H1 (cell line): ENCODE results near the gene NPC2. TPM values are rescaled to one million over a fixed set of nuclear protein-coding genes. Genes with fewer than 3 reads are reported as not detected.

Source experiments
- CTCF ChIA-PET: fragments of 300-600 bp; sonication (Branson Sonifier 250); formaldehyde crosslinking; loops from one replicate; lab custom pipeline; 2021; ENCODE audit not compliant: partially characterized antibody; lab: Charles Lee
- POLR2A ChIA-PET: fragments of 300-600 bp; sonication (Branson Sonifier 250); formaldehyde crosslinking; loops from one replicate; lab custom pipeline; 2021; ENCODE audit warnings: inconsistent platforms; ENCODE audit not compliant: partially characterized antibody; lab: Charles Lee
- DNase-seq, 2 experiments: peaks; one replicate each; pipeline versions ENCODE4 v3.0.0 to v3.0.0-alpha.2; 2010 to 2022; ENCODE audit warnings: low spot score in 2 of 2, low read depth in 1 of 2, mixed read lengths in 1 of 2
- FAIRE-seq: peaks from 2 replicates; lab custom pipeline; 2011; peaks lifted over from hg19 to GRCh38; lab: Jason Lieb, UNC
- H2AFZ ChIP-seq: 2 replicates; pipeline ENCODE4 v1.8.1; 2012; ENCODE audit warnings: low read length, inconsistent platforms
- H2AK5ac ChIP-seq: 2 replicates; pipeline ENCODE4 v1.6.1; 2013; ENCODE audit warnings: low read depth, low read length
- H2BK120ac ChIP-seq: replicated peaks from 2 replicates; pipeline ENCODE3; 2013; ENCODE audit warnings: low read depth, low read length, inconsistent platforms
- H2BK12ac ChIP-seq: 2 replicates; pipeline ENCODE4 v1.6.1; 2013; ENCODE audit warnings: low read depth, low read length
- H2BK15ac ChIP-seq: 2 replicates; pipeline ENCODE4 v1.6.1; 2013; ENCODE audit warnings: low read length
- H2BK20ac ChIP-seq: 2 replicates; pipeline ENCODE4 v1.6.1; 2013; ENCODE audit warnings: low read length
- H2BK5ac ChIP-seq: 2 replicates; pipeline ENCODE4 v1.6.1; 2013; ENCODE audit warnings: low read depth, low read length
- H3K14ac ChIP-seq: 2 replicates; pipeline ENCODE4 v1.6.1; 2013; ENCODE audit warnings: inconsistent platforms; ENCODE audit not compliant: insufficient read length
- H3K18ac ChIP-seq: 2 replicates; pipeline ENCODE4 v1.6.1; 2013; ENCODE audit warnings: low read length; ENCODE audit errors: extremely low read depth
- H3K23ac ChIP-seq: 2 replicates; pipeline ENCODE4 v1.6.1; 2013; ENCODE audit warnings: inconsistent platforms; ENCODE audit not compliant: insufficient read length
- H3K23me2 ChIP-seq: 2 replicates; pipeline ENCODE4 v1.6.1; 2013; ENCODE audit warnings: low read depth, low read length
- H3K27ac ChIP-seq: 2 replicates; pipeline ENCODE4 v1.6.1; 2011; ENCODE audit warnings: low read depth, low read length, inconsistent platforms
- H3K27me3 ChIP-seq, 4 experiments: replicated peaks in 1 of 4; 1 replicate in 1 of 4; 2 replicates in 3 of 4; pipeline versions ENCODE4 v1.6.1 to v1.8.1; 2011 to 2013; ENCODE audit warnings: low read length in 3 of 4, mild to moderate bottlenecking in 3 of 4, inconsistent platforms in 2 of 4, mixed read lengths in 2 of 4, moderate library complexity in 1 of 4; ENCODE audit not compliant: control insufficient read depth in 3 of 4, insufficient read depth in 3 of 4; ENCODE audit errors: extremely low read depth in 1 of 4
- H3K36me3 ChIP-seq, 4 experiments: 2 replicates each; pipeline versions ENCODE4 v1.6.1 to v1.8.1; 2011 to 2013; ENCODE audit warnings: mild to moderate bottlenecking in 4 of 4, low read length in 3 of 4, moderate library complexity in 2 of 4, control low read depth in 1 of 4, inconsistent platforms in 1 of 4; ENCODE audit not compliant: insufficient read depth in 4 of 4, control insufficient read depth in 2 of 4
- H3K4ac ChIP-seq: replicated peaks from 2 replicates; pipeline ENCODE3; 2013; ENCODE audit warnings: low read length, low read depth, mixed read lengths, inconsistent platforms; ENCODE audit not compliant: insufficient read length
- H3K4me1 ChIP-seq, 4 experiments: replicated peaks in 1 of 4; 1 replicate in 1 of 4; 2 replicates in 3 of 4; pipeline versions ENCODE4 v1.6.1 to v1.8.1; 2011 to 2013; ENCODE audit warnings: low read length in 3 of 4, inconsistent platforms in 2 of 4, mixed read lengths in 1 of 4; ENCODE audit not compliant: insufficient read depth in 4 of 4, control insufficient read depth in 3 of 4
- H3K4me2 ChIP-seq, 2 experiments: 2 replicates each; pipeline versions ENCODE4 v1.6.1 to v1.8.1; 2011 to 2013; ENCODE audit warnings: low read depth in 2 of 2, low read length in 2 of 2, control low read depth in 1 of 2, inconsistent platforms in 1 of 2, mild to moderate bottlenecking in 1 of 2; ENCODE audit not compliant: insufficient read depth in 1 of 2
- H3K4me3 ChIP-seq, 4 experiments: fragments of 200-600, 300-600 bp in 1 of 4; sonication (generic), shearing (Covaris generic), sonication (Bioruptor Twin) in 1 of 4; 2 replicates each; pipeline versions ENCODE4 v1.5.1 to v1.8.1; 2011 to 2016; ENCODE audit warnings: low read length in 4 of 4, low read depth in 3 of 4, control low read depth in 2 of 4, inconsistent platforms in 2 of 4, mild to moderate bottlenecking in 2 of 4, mixed read lengths in 1 of 4, moderate library complexity in 1 of 4; ENCODE audit not compliant: insufficient read depth in 2 of 4; ENCODE audit errors: extremely low read depth in 1 of 4
- H3K56ac ChIP-seq: replicated peaks from 2 replicates; pipeline ENCODE3; 2013; ENCODE audit warnings: low read depth, mild to moderate bottlenecking, mixed read lengths, low read length, inconsistent platforms; ENCODE audit not compliant: insufficient read length
- H3K79me1 ChIP-seq: 2 replicates; pipeline ENCODE4 v1.6.1; 2013; ENCODE audit warnings: low read depth, low read length, control low read depth
- H3K79me2 ChIP-seq, 2 experiments: 2 replicates each; pipeline versions ENCODE4 v1.6.1 to v1.8.1; 2012 to 2013; ENCODE audit warnings: low read length in 2 of 2, mild to moderate bottlenecking in 2 of 2, inconsistent platforms in 1 of 2; ENCODE audit not compliant: insufficient read depth in 2 of 2, control insufficient read depth in 1 of 2
- H3K9ac ChIP-seq, 4 experiments: replicated peaks in 1 of 4; 1 replicate in 1 of 4; 2 replicates in 3 of 4; pipeline versions ENCODE4 v1.6.1 to v1.8.1; 2011 to 2013; ENCODE audit warnings: low read depth in 3 of 4, low read length in 3 of 4, control low read depth in 2 of 4, mild to moderate bottlenecking in 2 of 4, moderate library complexity in 2 of 4, inconsistent platforms in 1 of 4; ENCODE audit errors: extremely low read depth in 1 of 4
- H3K9me3 ChIP-seq, 2 experiments: 2 replicates each; pipeline versions ENCODE4 v1.6.1 to v1.8.1; 2012 to 2013; ENCODE audit warnings: mild to moderate bottlenecking in 2 of 2, moderate library complexity in 2 of 2, control low read depth in 1 of 2, inconsistent platforms in 1 of 2, low read depth in 1 of 2, low read length in 1 of 2, mixed read lengths in 1 of 2; ENCODE audit not compliant: insufficient read depth in 2 of 2
- H4K20me1 ChIP-seq, 2 experiments: replicated peaks in 1 of 2; 2 replicates each; pipeline versions ENCODE3 to v1.8.1; 2011 to 2013; ENCODE audit warnings: inconsistent platforms in 2 of 2, low read length in 2 of 2, mild to moderate bottlenecking in 1 of 2; ENCODE audit not compliant: insufficient read depth in 2 of 2, control insufficient read depth in 1 of 2
- H4K5ac ChIP-seq: 2 replicates; pipeline ENCODE4 v1.6.1; 2013; ENCODE audit warnings: low read length, low read depth, mixed read lengths, inconsistent platforms; ENCODE audit not compliant: insufficient read length
- H4K8ac ChIP-seq: 2 replicates; pipeline ENCODE4 v1.8.0; 2013; ENCODE audit warnings: mild to moderate bottlenecking, moderate library complexity, low read length, inconsistent platforms; ENCODE audit not compliant: insufficient read depth; ENCODE audit errors: extremely low read depth
- H4K91ac ChIP-seq: replicated peaks from 2 replicates; pipeline ENCODE3; 2013; ENCODE audit warnings: low read length, mixed read lengths, inconsistent platforms; ENCODE audit not compliant: insufficient read length
- CREB1 ChIP-seq: IDR thresholded peaks from 2 replicates; pipeline ENCODE4 v1.6.1; 2012; ENCODE audit warnings: inconsistent platforms
- CTCF ChIP-seq, 3 experiments: IDR thresholded peaks; 1 replicate in 2 of 3; 2 replicates in 1 of 3; pipeline versions ENCODE4 v1.5.1 to v1.6.1; 2011; ENCODE audit warnings: low read length in 3 of 3, mild to moderate bottlenecking in 3 of 3, inconsistent platforms in 2 of 3, low read depth in 1 of 3, moderate library complexity in 1 of 3; ENCODE audit not compliant: insufficient read depth in 1 of 3; ENCODE audit errors: control extremely low read depth in 1 of 3
- E2F6 ChIP-seq: IDR thresholded peaks from 2 replicates; pipeline ENCODE4 v1.6.1; 2012; ENCODE audit warnings: inconsistent platforms
- GABPA ChIP-seq: IDR thresholded peaks from 2 replicates; pipeline ENCODE4 v1.6.1; 2011; ENCODE audit warnings: mild to moderate bottlenecking, low read length, moderate library complexity, borderline replicate concordance; ENCODE audit not compliant: insufficient read depth
- MAX ChIP-seq: IDR thresholded peaks from 2 replicates; pipeline ENCODE4 v1.6.1; 2012; ENCODE audit warnings: inconsistent platforms
- RAD21 ChIP-seq, 2 experiments: IDR thresholded peaks in 1 of 2; conservative IDR thresholded peaks in 1 of 2; 2 replicates each; pipeline ENCODE4 v1.6.1; 2011; ENCODE audit warnings: low read depth in 2 of 2, low read length in 2 of 2, improper control_type of control experiment in 1 of 2, inconsistent platforms in 1 of 2, mild to moderate bottlenecking in 1 of 2, moderate library complexity in 1 of 2
- SIRT6 ChIP-seq: IDR thresholded peaks from one replicate; pipeline ENCODE4 v1.7.1; 2012; ENCODE audit warnings: low read length, inconsistent platforms
- SP2 ChIP-seq: IDR thresholded peaks from 2 replicates; pipeline ENCODE4 v1.6.1; 2012; ENCODE audit warnings: mild to moderate bottlenecking, low read length, inconsistent platforms
- TAF7 ChIP-seq: optimal IDR thresholded peaks from 2 replicates; pipeline ENCODE3; 2011; ENCODE audit warnings: low read depth, mild to moderate bottlenecking, inconsistent platforms, low read length, moderate library complexity, borderline replicate concordance
- WGBS, 2 experiments: shearing (Covaris generic) in 1 of 2; methylation state at CpG; one replicate each; pipeline versions ENCODE4 v1.1.6 to v1.1.7; 2013 to 2015; ENCODE audit warnings: low lambda C conversion rate in 2 of 2, mixed read lengths in 2 of 2, inconsistent platforms in 1 of 2, low coverage in 1 of 2, missing lambda C conversion rate in 1 of 2; ENCODE audit not compliant: insufficient replicate concordance in 2 of 2, insufficient coverage in 1 of 2, insufficient read length in 1 of 2; ENCODE audit errors: extremely low coverage in 1 of 2, missing lambda C conversion rate in 1 of 2; 5-methylcytosine and 5-hydroxymethylcytosine counted together
- polyA plus RNA-seq, 7 experiments: library from polyadenylated mRNA; depleted of rRNA in 3 of 7; stranded (reverse) in 5 of 7; unstranded in 2 of 7; fragments of >200 nt in 5 of 7; fragments of 200-250 nt in 2 of 7; gene quantifications; 1 replicate in 5 of 7; 2 replicates in 1 of 7; 4 replicates in 1 of 7; pipeline versions ENCODE4 v1.2.1 to v1.2.3, GENCODE V29; 2011 to 2013; ENCODE audit warnings: missing spikeins in 2 of 7, mixed read lengths in 2 of 7
- total RNA-seq: library from RNA; stranded (reverse); fragmentation: NEBNext Ultra II Directional; extraction: Animal tissue kit (Norgen Biotek cat#: 25700); gene quantifications from 2 replicates; pipeline ENCODE4 v1.2.1, GENCODE V29; 2021

The NPC2 gene
- total and polyA plus RNA-seq, 2 of the 8 experiments (the other 6 are each of a cell fraction or from before 2014, with no cell fraction given), result 178 to 258 TPM

- no peak overlapping the region for H4K5ac ChIP-seq
- no peak overlapping the region for H3K9ac ChIP-seq
- no peak overlapping the region for H3K56ac ChIP-seq
- H2BK12ac ChIP-seq, result no peak overlapping the region
- H2BK120ac ChIP-seq, result no peak overlapping the region
- FAIRE-seq (peak; percentile 68), DNase-seq (no peak)
- H3K79me1 ChIP-seq, result no peaks in the 10 kb centered on the region
- CTCF ChIA-PET, result interaction anchor here (0.8 to 6.5 kb wide), 32 partner anchors 8 to 251 kb away, joined by 3 to 64 read pairs (median 6); no protein-coding TSS in a partner anchor
- H2BK15ac ChIP-seq, result no peak overlapping the region
- 35% methylated on average over 13 of the region's 15 CpGs; no CpG with 5 or more reads in 1 of the 2 experiments for WGBS, 2 experiments
- H3K9me3 ChIP-seq, result no peaks in the 10 kb centered on the region
- no peaks in the 10 kb centered on the region for H3K23me2 ChIP-seq
- no peak overlapping the region for H3K23ac ChIP-seq
- no peak overlapping the region for H4K8ac ChIP-seq
- no peaks in the 10 kb centered on the region; a peak in 1 of 7 replicates for H3K27me3 ChIP-seq
- H3K27ac ChIP-seq, result no peak overlapping the region
- POLR2A ChIA-PET, result interaction anchor here (0.8 to 2.2 kb wide), 4 partner anchors 10 to 182 kb away, joined by 3 to 7 read pairs (median 3); partner anchors contain the start of gene LTBP2
- H3K4ac ChIP-seq, result no peak overlapping the region
- peaks cover 0 to 19% (median 11%) of the 10 kb centered on the region in 4 experiments; a peak in 5 of 7 replicates for H3K4me1 ChIP-seq
- H4K91ac ChIP-seq, result no peak overlapping the region
- no peaks in the 10 kb centered on the region for H3K36me3 ChIP-seq
- no peak overlapping the region for H3K18ac ChIP-seq
- H2AFZ ChIP-seq, result no peak overlapping the region
- peak overlapping the region in 1 of 2 experiments; percentile 9; a peak in 1 of 4 replicates for H3K4me2 ChIP-seq
- no peak overlapping the region for H3K4me3 ChIP-seq
- no peak overlapping the region for H2BK20ac ChIP-seq
- H2BK5ac ChIP-seq, result no peak overlapping the region
- H3K79me2 ChIP-seq, result no peaks in the 10 kb centered on the region
- no peak overlapping the region for H3K14ac ChIP-seq
- no peak overlapping the region for H2AK5ac ChIP-seq
- no peaks in the 10 kb centered on the region for H4K20me1 ChIP-seq
- TF ChIP-seq CREB1, result 0 out of 2 replicates have a peak, but pooled peaks have one; percentile 45
- TF ChIP-seq SP2, result no peak
- TF ChIP-seq GABPA, result peak; percentile 43; the same call in 1 of the 2 replicates
- TF ChIP-seq CTCF (IDR thresholded peaks at IDR 0.05; ENCODE audit: control extremely low read depth in 1 of 3, insufficient read depth in 1 of 3, low read depth in 1 of 3, low read length in 3 of 3), result peak in 2 of 3 experiments; percentile 99 to 100; a peak in 3 of 4 replicates
- TF ChIP-seq RAD21 (IDR thresholded peaks at IDR 0.05 in 1 of 2, conservative IDR thresholded peaks at IDR 0.05 in 1 of 2; ENCODE audit: low read depth in 2 of 2, low read length in 2 of 2), result peak; percentile 60 to 74
- peak; percentile 71 for TF ChIP-seq MAX
- TF ChIP-seq E2F6, result 0 out of 2 replicates have a peak, but pooled peaks have one; percentile 18
- TF ChIP-seq SIRT6, result no peak
- TF ChIP-seq TAF7, result peak; percentile 31
Measured at GRCh38 chr14:74508292-74508731, 15.2 kb upstream of the NPC2 start.
